Ishikawa (cell line): ENCODE data around the gene ZFAND5.

Experiments
- CEBPB ChIP-seq: IDR thresholded peaks from 2 replicates; pipeline ENCODE4 v1.6.1; 2012
- CREB1 ChIP-seq: IDR thresholded peaks from 2 replicates; pipeline ENCODE4 v1.6.1; 2012; ENCODE audit warnings: low read depth
- EGR1 ChIP-seq: IDR thresholded peaks from 2 replicates; pipeline ENCODE4 v1.6.1; 2012
- EP300 ChIP-seq: IDR thresholded peaks from 2 replicates; pipeline ENCODE4 v1.6.1; 2012; ENCODE audit warnings: borderline replicate concordance
- FOXM1 ChIP-seq: IDR thresholded peaks from 2 replicates; pipeline ENCODE4 v1.6.1; 2012; ENCODE audit warnings: low read depth, borderline replicate concordance
- NFIC ChIP-seq: IDR thresholded peaks from 2 replicates; pipeline ENCODE4 v1.6.1; 2012
- RAD21 ChIP-seq: IDR thresholded peaks from 2 replicates; pipeline ENCODE4 v1.6.1; 2012; ENCODE audit warnings: low read depth
- REST ChIP-seq: IDR thresholded peaks from 2 replicates; pipeline ENCODE4 v1.6.1; 2012; ENCODE audit warnings: low read depth, mild to moderate bottlenecking
- TAF1 ChIP-seq: IDR thresholded peaks from 2 replicates; pipeline ENCODE4 v1.6.1; 2012; ENCODE audit warnings: low read depth, mild to moderate bottlenecking
- TCF12 ChIP-seq: IDR thresholded peaks from 2 replicates; pipeline ENCODE4 v1.6.1; 2012; ENCODE audit warnings: low read depth
- TEAD4 ChIP-seq: IDR thresholded peaks from 2 replicates; pipeline ENCODE4 v1.6.1; 2012
- YY1 ChIP-seq: IDR thresholded peaks from 2 replicates; pipeline ENCODE4 v1.6.1; 2012; ENCODE audit warnings: low read depth
- ZBTB7A ChIP-seq: IDR thresholded peaks from 2 replicates; pipeline ENCODE4 v1.6.1; 2012; ENCODE audit warnings: low read depth
- TF ChIP-seq, protein P1 (sequence below): IDR thresholded peaks from 2 replicates; pipeline ENCODE4 v1.6.1; 2012
- TF ChIP-seq, protein P2 (sequence below): IDR thresholded peaks from 2 replicates; pipeline ENCODE4 v1.6.1; 2012

The ZFAND5 gene

GRCh38 chr9:72332351-72332750 lies 32.7 kb downstream of the ZFAND5 start:
- TF ChIP-seq CEBPB (no peak), EGR1 (no peak), FOXM1 (no peak), EP300 (no peak), RAD21 (no peak), TEAD4 (no peak), ZBTB7A (no peak), TCF12 (no peak), TAF1 (no peak), REST (no peak), NFIC (no peak), CREB1 (no peak), YY1 (no peak)
- TF ChIP-seq, protein P1, sequence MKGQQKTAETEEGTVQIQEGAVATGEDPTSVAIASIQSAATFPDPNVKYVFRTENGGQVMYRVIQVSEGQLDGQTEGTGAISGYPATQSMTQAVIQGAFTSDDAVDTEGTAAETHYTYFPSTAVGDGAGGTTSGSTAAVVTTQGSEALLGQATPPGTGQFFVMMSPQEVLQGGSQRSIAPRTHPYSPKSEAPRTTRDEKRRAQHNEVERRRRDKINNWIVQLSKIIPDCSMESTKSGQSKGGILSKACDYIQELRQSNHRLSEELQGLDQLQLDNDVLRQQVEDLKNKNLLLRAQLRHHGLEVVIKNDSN = no peak
- TF ChIP-seq, protein P2, sequence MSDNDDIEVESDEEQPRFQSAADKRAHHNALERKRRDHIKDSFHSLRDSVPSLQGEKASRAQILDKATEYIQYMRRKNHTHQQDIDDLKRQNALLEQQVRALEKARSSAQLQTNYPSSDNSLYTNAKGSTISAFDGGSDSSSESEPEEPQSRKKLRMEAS = no peak

GRCh38 chr9:72327631-72328030 lies 37.4 kb downstream of the ZFAND5 start:
- TF ChIP-seq ZBTB7A (no peak), FOXM1 (no peak), NFIC (no peak), EGR1 (no peak)

GRCh38 chr9:72326641-72327040 lies 38.4 kb downstream of the ZFAND5 start:
- TF ChIP-seq NFIC (no peak), REST (no peak), FOXM1 (no peak), RAD21 (no peak), CREB1 (no peak), EP300 (no peak), TEAD4 (no peak), CEBPB (no peak), ZBTB7A (no peak), YY1 (no peak), TCF12 (no peak), EGR1 (no peak), TAF1 (no peak)
- TF ChIP-seq, protein P2 = no peak
- TF ChIP-seq, protein P1 = no peak

DNA sequence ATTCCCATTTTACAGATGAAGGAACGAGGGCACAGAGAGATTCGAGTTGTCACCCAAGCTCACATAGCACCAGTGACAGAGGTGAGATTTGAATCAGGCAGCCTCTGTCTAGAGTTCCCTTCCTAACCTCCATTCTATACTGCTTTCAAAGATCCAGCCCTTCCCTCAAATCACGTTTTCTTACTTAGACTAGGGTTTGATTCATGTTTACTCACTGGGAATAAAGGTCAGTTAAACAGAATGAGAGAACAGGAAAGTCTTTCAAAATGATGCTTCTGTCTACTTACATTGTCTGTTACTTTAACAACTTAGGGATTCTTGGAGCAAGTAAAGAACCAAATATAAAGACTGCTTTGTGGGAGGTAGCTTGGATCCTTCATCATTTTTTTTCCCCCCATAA lies 40.0 kb downstream of the ZFAND5 start:
- TF ChIP-seq EP300 = no peak
- TF ChIP-seq YY1 = no peak
- TF ChIP-seq TCF12 = no peak
- no peak for TF ChIP-seq NFIC
- no peak for TF ChIP-seq CREB1
- TF ChIP-seq TEAD4 = no peak
- TF ChIP-seq FOXM1 = no peak
- TF ChIP-seq, protein P1 = no peak
- TF ChIP-seq RAD21 = no peak
- TF ChIP-seq TAF1 = no peak
- TF ChIP-seq, protein P2 = no peak
- no peak for TF ChIP-seq CEBPB
- TF ChIP-seq REST = no peak
